T-cell (primary cell): ENCODE measurements around the gene SMAD3. TPM values are rescaled to one million over a fixed set of nuclear protein-coding genes. Genes with fewer than 3 reads are reported as not detected.
A peak's percentile ranks its signal among the peaks of the same experiment; 100 is the strongest.

Experiments
- ATAC-seq, 4 experiments: fragments of 200-7000 bp in 3 of 4; fragments of 150-1000 bp in 1 of 4; cut with Tn5 transposase; replicated peaks in 1 of 4; 1 replicate in 3 of 4; 2 replicates in 1 of 4; pipeline ENCODE4 v1.10.0; 2021; ENCODE audit warnings: moderate library complexity in 3 of 4, mild to moderate bottlenecking in 2 of 4, moderate number of reproducible peaks in 1 of 4
- CTCF ChIA-PET, 2 donors: fragments of 300-600 bp; sonication (Branson Sonifier 250); formaldehyde crosslinking; loops; one replicate each; lab custom pipeline; 2022; ENCODE audit warnings: antibody characterized with exemption in 2 of 2; lab: Charles Lee
- POLR2A ChIA-PET, 2 donors: fragments of 300-600 bp; sonication (Branson Sonifier 250); formaldehyde crosslinking; loops; one replicate each; lab custom pipeline; 2022; ENCODE audit warnings: antibody characterized with exemption in 2 of 2; lab: Charles Lee
- DNase-seq, 35 experiments: peaks; one replicate each; pipeline versions ENCODE4 v3.0.0 to v3.0.0-alpha.2; 2013 to 2023
- H3K27ac ChIP-seq: one replicate; pipeline ENCODE4 v1.5.1; 2013; ENCODE audit warnings: low read length
- H3K27me3 ChIP-seq, 2 experiments: replicated peaks in 1 of 2; 1 replicate in 1 of 2; 2 replicates in 1 of 2; pipeline versions ENCODE4 v1.6.1 to v1.7.0; 2013; ENCODE audit warnings: low read length in 1 of 2, mixed read lengths in 1 of 2; ENCODE audit not compliant: control insufficient read depth in 2 of 2, insufficient read depth in 2 of 2; ENCODE audit errors: extremely low read depth in 1 of 2
- H3K36me3 ChIP-seq, 2 donors: 1 replicate in 1 of 2; 2 replicates in 1 of 2; pipeline versions ENCODE4 v1.6.1 to v1.7.0; 2013; ENCODE audit warnings: low read length in 1 of 2; ENCODE audit not compliant: control insufficient read depth in 2 of 2, insufficient read depth in 1 of 2; ENCODE audit errors: extremely low read depth in 1 of 2
- H3K4me1 ChIP-seq, 2 experiments: 1 replicate in 1 of 2; 2 replicates in 1 of 2; pipeline versions ENCODE4 v1.6.1 to v1.7.0; 2013; ENCODE audit warnings: low read length in 2 of 2, mixed read lengths in 1 of 2; ENCODE audit not compliant: insufficient read depth in 2 of 2, control insufficient read depth in 1 of 2; ENCODE audit errors: extremely low read depth in 1 of 2
- H3K4me3 ChIP-seq, 2 donors: 1 replicate in 1 of 2; 2 replicates in 1 of 2; pipeline versions ENCODE4 v1.5.1 to v1.7.0; 2013; ENCODE audit warnings: mild to moderate bottlenecking in 2 of 2, low read length in 1 of 2, moderate library complexity in 1 of 2; ENCODE audit not compliant: control insufficient read depth in 1 of 2; ENCODE audit errors: extremely low read depth in 1 of 2
- H3K9me3 ChIP-seq: 2 replicates; pipeline ENCODE4 v1.7.0; 2013
- H3K27ac Mint-ChIP-seq, 2 donors: one replicate each; pipeline ENCODE4 v1.8.0; 2020 to 2021; ENCODE audit warnings: mild to moderate bottlenecking in 2 of 2, mixed read lengths in 2 of 2
- H3K27me3 Mint-ChIP-seq, 2 donors: one replicate each; pipeline ENCODE4 v1.8.0; 2021 to 2022; ENCODE audit warnings: mixed read lengths in 2 of 2
- H3K36me3 Mint-ChIP-seq: one replicate; pipeline ENCODE4 v1.8.0; 2021; ENCODE audit warnings: mixed read lengths
- H3K4me1 Mint-ChIP-seq, 3 donors: one replicate each; pipeline ENCODE4 v1.8.0; 2020 to 2022; ENCODE audit warnings: mixed read lengths in 3 of 3, mild to moderate bottlenecking in 1 of 3
- H3K4me3 Mint-ChIP-seq, 3 donors: one replicate each; pipeline ENCODE4 v1.8.0; 2020 to 2022; ENCODE audit warnings: mild to moderate bottlenecking in 3 of 3, mixed read lengths in 3 of 3, moderate library complexity in 3 of 3
- H3K9me3 Mint-ChIP-seq, 3 donors: one replicate each; pipeline ENCODE4 v1.8.0; 2020 to 2022; ENCODE audit warnings: mixed read lengths in 3 of 3
- WGBS: methylation state at CpG from one replicate; pipeline ENCODE4 v1.1.5; 2013; ENCODE audit warnings: missing lambda C conversion rate; ENCODE audit not compliant: insufficient coverage; 5-methylcytosine and 5-hydroxymethylcytosine counted together
- total RNA-seq, 35 experiments: library from RNA in 6 of 35; stranded (reverse) in 6 of 35; fragments of 120-200 nt in 1 of 35; gene quantifications; one replicate each; pipeline versions ENCODE4 v1.2.1 to v1.2.4 and lab custom pipeline; 2013 to 2026

The SMAD3 gene
- total RNA-seq, 5 donors from 2014 or later (not counting 1 experiment from before 2014, with no cell fraction given): 55.4 to 159 (median 110) TPM

GRCh38 chr15:67195305-67195704 lies 129.9 kb downstream of the SMAD3 start:
- H3K36me3 Mint-ChIP-seq: peaks cover 56% of the 10 kb centered on the region
- ChIA-PET POLR2A (no interaction called here), CTCF (no interaction called here)
- Histone ChIP-seq H3K4me1 (peaks cover 0 to 6% of the 10 kb centered on the region in 2 experiments), H3K4me3 (no peak overlapping the region), H3K36me3 (peaks cover 0 to 31% of the 10 kb centered on the region in 2 donors), H3K27ac (no peak overlapping the region), H3K27me3 (no peaks in the 10 kb centered on the region), H3K9me3 (no peaks in the 10 kb centered on the region)
- 82% methylated on average over 3 of the region's 3 CpGs for WGBS
- H3K4me1 Mint-ChIP-seq: peaks cover 13 to 23% (median 22%) of the 10 kb centered on the region in 3 donors
- ATAC-seq (no peak), DNase-seq (no peak)
- no peaks in the 10 kb centered on the region for H3K9me3 Mint-ChIP-seq
- no peaks in the 10 kb centered on the region for H3K27me3 Mint-ChIP-seq
- H3K4me3 Mint-ChIP-seq: no peak overlapping the region
- H3K27ac Mint-ChIP-seq: peak overlapping the region; percentile 2 to 78

GRCh38 chr15:67196222-67196621 lies 130.8 kb downstream of the SMAD3 start:
- Histone ChIP-seq H3K9me3 (no peaks in the 10 kb centered on the region), H3K4me3 (no peak overlapping the region), H3K4me1 (peaks cover 0 to 6% of the 10 kb centered on the region in 2 experiments), H3K27ac (no peak overlapping the region), H3K27me3 (no peaks in the 10 kb centered on the region), H3K36me3 (peaks cover 0 to 25% of the 10 kb centered on the region in 2 donors)
- Mint-ChIP-seq H3K27ac (no peak overlapping the region), H3K4me3 (no peak overlapping the region), H3K27me3 (no peaks in the 10 kb centered on the region), H3K4me1 (peaks cover 13 to 23% (median 22%) of the 10 kb centered on the region in 3 donors), H3K36me3 (peaks cover 52% of the 10 kb centered on the region), H3K9me3 (no peaks in the 10 kb centered on the region)
- POLR2A ChIA-PET: no interaction called here
- CTCF ChIA-PET: no interaction called here
- no peak for ATAC-seq
- no peak for DNase-seq
- WGBS: 100% methylated on average over 4 of the region's 6 CpGs

GRCh38 chr15:67196672-67197363 lies 131.4 kb downstream of the SMAD3 start:
- Mint-ChIP-seq H3K4me3 (no peak overlapping the region), H3K9me3 (no peaks in the 10 kb centered on the region), H3K4me1 (peaks cover 13 to 23% (median 22%) of the 10 kb centered on the region in 3 donors), H3K27ac (peak overlapping the region in 1 of 2 donors; percentile 44), H3K36me3 (peaks cover 50% of the 10 kb centered on the region), H3K27me3 (no peaks in the 10 kb centered on the region)
- DNase-seq: no peak
- ChIA-PET CTCF (no interaction called here), POLR2A (no interaction called here)
- Histone ChIP-seq H3K4me1 (peaks cover 0 to 6% of the 10 kb centered on the region in 2 experiments), H3K9me3 (no peaks in the 10 kb centered on the region), H3K27ac (no peak overlapping the region), H3K4me3 (no peak overlapping the region), H3K36me3 (peaks cover 0 to 26% of the 10 kb centered on the region in 2 donors), H3K27me3 (no peaks in the 10 kb centered on the region)
- 99% methylated on average over 7 of the region's 8 CpGs for WGBS
- ATAC-seq: no peak

GRCh38 chr15:67197364-67197695 lies 131.9 kb downstream of the SMAD3 start:
- ATAC-seq (no peak), DNase-seq (no peak)
- Mint-ChIP-seq H3K4me1 (peaks cover 13 to 23% (median 22%) of the 10 kb centered on the region in 3 donors), H3K9me3 (no peaks in the 10 kb centered on the region), H3K4me3 (no peak overlapping the region), H3K27me3 (no peaks in the 10 kb centered on the region), H3K36me3 (peaks cover 51% of the 10 kb centered on the region), H3K27ac (peak overlapping the region; percentile 44 to 62)
- Histone ChIP-seq H3K4me3 (no peak overlapping the region), H3K9me3 (no peaks in the 10 kb centered on the region), H3K27ac (no peak overlapping the region), H3K27me3 (no peaks in the 10 kb centered on the region), H3K4me1 (peaks cover 0 to 6% of the 10 kb centered on the region in 2 experiments), H3K36me3 (peaks cover 0 to 25% of the 10 kb centered on the region in 2 donors)
- WGBS: 89% methylated on average over 2 of the region's 2 CpGs
- CTCF ChIA-PET: interaction anchor here in 1 of 2 donors (1.2 kb wide), 1 partner anchor 107 kb away, joined by 3 read pairs; no protein-coding TSS in a partner anchor
- POLR2A ChIA-PET: no interaction called here

- WGBS: 59% methylated on average over 7 of the region's 7 CpGs
- H3K36me3 ChIP-seq: peaks cover 0 to 25% of the 10 kb centered on the region in 2 donors
- Mint-ChIP-seq H3K9me3 (no peaks in the 10 kb centered on the region), H3K36me3 (peaks cover 52% of the 10 kb centered on the region), H3K4me1 (peaks cover 13 to 23% (median 22%) of the 10 kb centered on the region in 3 donors), H3K4me3 (no peak overlapping the region), H3K27me3 (no peaks in the 10 kb centered on the region), H3K27ac (peak overlapping the region; percentile 59 to 79)
- ChIA-PET POLR2A (interaction anchor here in 1 of 2 donors (0.6 kb wide), 1 partner anchor 914 kb away, joined by 4 read pairs; no protein-coding TSS in a partner anchor), CTCF (interaction anchor here in 1 of 2 donors (0.6 to 1.2 kb wide), 2 partner anchors 106 to 180 kb away, joined by 3 read pairs; no protein-coding TSS in a partner anchor)
- H3K9me3 ChIP-seq: no peaks in the 10 kb centered on the region
- H3K27me3 ChIP-seq: no peaks in the 10 kb centered on the region
- H3K27ac ChIP-seq: no peak overlapping the region
- ATAC-seq: peak in 3 of 4 experiments; percentile 34 to 57 (median 39)
- no peak overlapping the region for H3K4me3 ChIP-seq
- no peak for DNase-seq
- H3K4me1 ChIP-seq: peaks cover 0 to 6% of the 10 kb centered on the region in 2 experiments
These were observed 132.9 kb downstream of the SMAD3 start for GRCh38 chr15:67198157-67198754.

- DNase-seq: no peak
- H3K36me3 Mint-ChIP-seq: peaks cover 49% of the 10 kb centered on the region
These were observed 134.0 kb downstream of the SMAD3 start for GRCh38 chr15:67199391-67199790.

More at GRCh38 chr15:67199391-67199790, 134.0 kb downstream of the SMAD3 start:
- POLR2A ChIA-PET: no interaction called here
- no peaks in the 10 kb centered on the region for H3K27me3 ChIP-seq
- WGBS: 100% methylated on average over 1 of the region's 4 CpGs
- no peaks in the 10 kb centered on the region for H3K9me3 Mint-ChIP-seq
- no peaks in the 10 kb centered on the region for H3K27me3 Mint-ChIP-seq
- CTCF ChIA-PET: no interaction called here
- peaks cover 13 to 23% (median 22%) of the 10 kb centered on the region in 3 donors for H3K4me1 Mint-ChIP-seq
- peaks cover 0 to 27% of the 10 kb centered on the region in 2 donors for H3K36me3 ChIP-seq
- H3K9me3 ChIP-seq: no peaks in the 10 kb centered on the region
- H3K27ac Mint-ChIP-seq: peak overlapping the region; percentile 40 to 41
- H3K4me1 ChIP-seq: peaks cover 0 to 6% of the 10 kb centered on the region in 2 experiments
- H3K27ac ChIP-seq: no peak overlapping the region
- ATAC-seq: no peak
- no peak overlapping the region for H3K4me3 ChIP-seq
- H3K4me3 Mint-ChIP-seq: no peak overlapping the region
